RPMI8226 (cell line): Measurements from ENCODE around the gene FCN1.

Source experiments
- DNase-seq: peaks from one replicate; pipeline ENCODE4 v3.0.0-alpha.2; 2015

Gene FCN1

DNA sequence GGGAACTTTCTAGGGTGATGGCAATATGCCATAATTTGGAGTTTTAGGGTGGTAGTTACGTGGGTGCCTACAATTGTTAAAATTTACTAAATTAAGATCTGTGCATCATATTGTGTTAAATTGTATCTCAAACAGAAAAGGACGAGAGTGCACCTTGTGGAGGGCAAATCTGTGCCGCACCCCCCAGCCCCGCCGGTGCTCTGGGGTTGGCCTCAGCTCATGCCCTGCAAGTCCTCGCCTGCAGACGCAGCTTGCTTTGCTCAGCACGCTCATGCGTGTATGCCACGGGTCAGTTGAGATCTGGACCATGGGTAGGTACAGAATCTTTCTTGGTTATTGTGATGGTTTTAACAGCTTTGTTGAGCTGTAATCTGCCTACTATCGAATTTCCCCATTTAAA, 33.7 kb upstream of the FCN1 start:
- DNase-seq = no peak

DNA sequence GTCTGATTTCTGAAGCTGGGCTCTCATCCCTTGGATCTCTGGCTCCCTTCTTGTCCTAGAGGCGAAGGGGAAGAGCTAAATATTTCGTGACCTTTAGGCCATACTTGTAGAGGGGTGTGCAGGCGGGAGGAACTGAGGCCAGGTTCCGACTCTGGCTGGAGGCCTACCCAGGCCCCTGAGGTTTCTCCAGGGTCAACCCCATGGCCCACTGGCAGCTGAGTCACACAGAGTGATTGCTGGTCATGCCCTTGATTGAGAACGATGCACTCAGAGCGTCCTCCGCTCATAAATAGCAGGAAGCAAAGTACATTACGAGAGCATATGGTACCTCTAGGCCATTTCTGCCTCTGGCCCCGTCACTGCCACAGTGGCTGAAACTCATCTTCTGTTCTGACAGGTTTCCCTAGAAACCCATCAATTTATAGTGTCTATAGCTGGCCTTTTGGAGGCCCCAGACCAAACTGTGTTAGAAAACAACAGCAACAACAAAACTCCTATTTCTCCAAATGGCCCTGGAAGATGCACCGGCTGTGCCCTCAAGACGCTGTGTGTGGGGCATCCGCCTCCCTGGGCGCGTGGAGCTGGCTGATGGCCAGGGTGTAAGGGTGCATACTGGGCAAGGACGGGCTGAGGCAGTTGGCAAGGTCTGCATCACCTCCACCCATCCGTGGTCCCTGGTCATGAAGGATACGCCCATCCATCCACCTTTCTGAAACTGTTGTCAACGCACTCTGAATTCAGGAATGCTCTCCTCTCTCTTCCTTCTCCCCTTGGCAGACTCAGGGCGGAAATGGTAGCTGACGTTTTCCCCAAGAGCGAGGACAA, 32.9 kb upstream of the FCN1 start:
- no peak for DNase-seq

DNA sequence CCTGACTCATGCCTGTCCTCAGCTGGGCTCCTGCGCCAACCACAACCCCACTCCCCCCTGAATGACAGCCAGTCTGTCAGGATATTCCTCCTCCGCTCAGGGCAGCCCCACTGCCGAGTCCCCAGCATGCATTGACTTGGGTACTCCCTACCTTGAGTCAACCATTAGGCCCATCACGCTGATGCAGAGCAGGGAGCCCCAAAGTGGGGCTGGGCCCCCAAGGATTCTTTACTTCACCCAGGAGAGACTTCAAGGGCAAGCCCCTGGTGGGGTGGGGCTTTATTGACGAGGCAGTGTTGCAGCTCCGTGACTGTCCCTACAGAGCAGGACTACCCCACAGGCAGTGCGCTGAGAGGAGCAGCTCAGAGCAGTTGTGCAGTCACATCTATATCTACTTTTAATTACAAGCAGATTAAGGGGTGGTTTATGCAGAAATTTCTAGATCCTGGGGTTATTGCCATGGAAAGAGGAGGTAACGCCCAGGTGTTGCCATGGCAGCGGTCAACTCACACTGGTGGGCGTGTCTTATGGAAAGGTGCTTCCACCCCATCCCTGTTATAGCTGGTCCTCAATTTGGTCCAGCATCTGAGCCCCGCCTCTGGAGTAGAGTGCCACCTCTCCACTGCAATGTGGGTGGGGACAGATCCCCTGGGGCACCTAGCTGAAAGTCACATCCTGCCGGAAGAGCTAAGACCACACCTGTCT, 32.1 kb upstream of the FCN1 start:
- no peak for DNase-seq

- DNase-seq = peak; percentile 23
Observed at GRCh38 chr9:134948149-134948548, 30.4 kb upstream of the FCN1 start.

- DNase-seq = no peak
Observed at GRCh38 chr9:134947265-134947955, 29.7 kb upstream of the FCN1 start.

DNA sequence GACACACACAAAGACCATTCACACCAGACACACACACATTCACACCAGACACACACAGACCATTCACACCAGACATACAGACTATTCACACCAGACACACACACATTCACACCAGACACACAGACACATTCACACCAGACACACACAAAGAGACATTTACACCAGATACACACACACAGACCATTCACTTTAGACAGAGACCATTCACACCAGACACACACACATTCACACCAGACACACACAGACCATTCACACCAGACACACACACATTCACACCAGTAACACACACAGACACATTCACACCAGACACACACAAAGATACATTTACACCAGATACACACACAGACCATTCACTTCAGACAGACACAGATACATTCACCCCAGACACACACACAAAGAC, 29.0 kb upstream of the FCN1 start:
- DNase-seq = no peak

DNA sequence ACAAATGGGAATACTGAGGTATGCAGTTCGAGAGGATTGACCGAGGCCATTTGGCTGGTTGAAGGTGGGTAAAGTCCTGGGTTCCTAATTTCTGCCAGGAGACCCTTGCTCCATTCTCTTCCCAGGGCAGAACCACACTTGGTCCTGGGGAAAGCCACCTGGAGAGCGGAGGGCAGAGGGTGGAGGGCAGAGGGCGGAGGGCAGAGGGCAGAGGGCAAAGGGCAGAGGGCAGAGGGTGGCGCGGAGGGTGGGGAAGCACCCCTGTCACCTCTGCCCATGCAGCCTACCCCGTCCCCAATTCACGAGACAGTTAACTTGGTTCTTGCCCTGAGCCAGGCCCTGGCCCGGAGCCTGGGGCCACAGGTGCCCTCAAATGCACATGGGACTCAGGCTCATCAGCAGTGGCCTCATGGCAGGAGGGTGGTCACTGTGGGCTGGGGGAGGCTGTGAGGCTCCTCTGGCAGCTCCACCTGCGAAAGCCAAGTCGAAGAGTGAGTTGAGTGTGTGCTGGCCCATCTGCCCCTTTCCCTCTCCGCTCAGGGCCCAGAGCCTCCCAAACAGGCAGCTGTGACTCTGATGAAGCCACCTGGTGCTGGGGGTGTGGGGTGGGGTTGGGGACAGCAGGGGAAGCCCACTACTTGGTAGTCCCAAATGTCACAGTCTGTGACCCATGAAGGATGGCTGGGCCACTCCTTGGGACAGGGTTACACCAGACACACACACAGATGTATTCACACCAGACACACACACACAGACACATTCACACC, 28.0 kb upstream of the FCN1 start:
- DNase-seq = no peak

DNA sequence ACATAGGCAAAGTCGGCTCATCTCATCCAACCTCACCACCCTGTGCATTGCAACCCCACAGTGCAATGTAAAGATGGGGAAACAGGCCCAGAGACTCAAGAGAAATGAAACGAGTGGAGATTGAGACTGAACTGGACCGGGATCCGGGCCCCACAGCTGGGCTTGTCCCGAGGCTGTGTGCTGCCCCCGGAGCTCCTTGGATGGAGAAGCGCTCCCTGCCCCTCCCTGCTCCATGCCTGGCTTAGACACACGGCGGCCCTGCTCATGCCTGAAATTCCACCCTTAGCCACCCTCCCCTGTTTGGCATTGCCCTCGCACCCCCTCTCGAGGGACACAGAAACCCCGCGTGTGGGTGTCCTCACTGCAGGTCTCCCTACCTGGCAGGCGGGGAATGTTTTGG, 27.2 kb upstream of the FCN1 start:
- DNase-seq = no peak

DNA sequence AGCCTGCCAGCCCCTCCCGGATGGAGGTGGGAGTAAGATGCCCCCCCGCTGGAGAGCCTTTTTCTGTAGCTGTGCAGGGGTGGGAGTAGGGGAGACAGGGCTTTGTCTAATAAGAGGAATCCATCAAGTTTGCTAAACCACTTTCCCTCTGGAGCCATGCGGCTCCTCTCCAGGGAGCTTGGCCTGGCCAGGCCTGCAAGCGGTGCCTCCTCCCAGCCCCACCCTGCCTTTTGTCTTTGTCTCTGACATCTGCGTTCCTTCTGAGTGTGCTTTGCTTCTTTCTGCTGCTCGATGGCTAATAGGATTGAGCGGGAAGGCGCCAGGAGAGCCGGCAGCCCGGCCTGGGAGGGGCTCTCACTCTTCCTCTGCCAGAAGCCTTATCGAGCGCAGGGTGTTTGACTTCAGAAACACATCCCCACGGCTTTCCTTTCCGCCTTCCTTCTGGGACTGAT, 26.7 kb upstream of the FCN1 start:
- no peak for DNase-seq

GRCh38 chr9:134943836-134944235, 26.1 kb upstream of the FCN1 start:
- DNase-seq = no peak

GRCh38 chr9:134943411-134943810, 25.7 kb upstream of the FCN1 start:
- DNase-seq = no peak

DNA sequence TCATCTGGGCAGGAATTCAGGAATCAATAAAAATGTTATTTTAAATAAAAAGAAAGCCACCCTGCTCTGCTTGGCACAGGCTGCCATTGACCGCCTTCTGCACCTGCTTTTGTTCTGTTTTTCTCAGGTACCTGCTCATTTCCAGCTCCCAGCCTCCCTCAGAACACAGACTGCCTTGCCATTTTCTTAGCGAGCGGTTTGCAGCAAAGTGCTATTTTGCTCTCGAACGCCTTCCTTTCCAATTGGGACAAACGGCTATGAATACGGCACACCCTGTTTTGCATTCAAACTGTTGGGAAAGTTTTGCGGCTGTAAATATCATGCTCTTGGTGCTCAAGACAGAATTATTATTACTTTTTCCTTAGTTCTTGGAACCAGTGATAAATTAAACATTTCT, 25.1 kb upstream of the FCN1 start:
- no peak for DNase-seq

- DNase-seq = no peak
Observed at GRCh38 chr9:134942011-134942787, 24.5 kb upstream of the FCN1 start.

DNA sequence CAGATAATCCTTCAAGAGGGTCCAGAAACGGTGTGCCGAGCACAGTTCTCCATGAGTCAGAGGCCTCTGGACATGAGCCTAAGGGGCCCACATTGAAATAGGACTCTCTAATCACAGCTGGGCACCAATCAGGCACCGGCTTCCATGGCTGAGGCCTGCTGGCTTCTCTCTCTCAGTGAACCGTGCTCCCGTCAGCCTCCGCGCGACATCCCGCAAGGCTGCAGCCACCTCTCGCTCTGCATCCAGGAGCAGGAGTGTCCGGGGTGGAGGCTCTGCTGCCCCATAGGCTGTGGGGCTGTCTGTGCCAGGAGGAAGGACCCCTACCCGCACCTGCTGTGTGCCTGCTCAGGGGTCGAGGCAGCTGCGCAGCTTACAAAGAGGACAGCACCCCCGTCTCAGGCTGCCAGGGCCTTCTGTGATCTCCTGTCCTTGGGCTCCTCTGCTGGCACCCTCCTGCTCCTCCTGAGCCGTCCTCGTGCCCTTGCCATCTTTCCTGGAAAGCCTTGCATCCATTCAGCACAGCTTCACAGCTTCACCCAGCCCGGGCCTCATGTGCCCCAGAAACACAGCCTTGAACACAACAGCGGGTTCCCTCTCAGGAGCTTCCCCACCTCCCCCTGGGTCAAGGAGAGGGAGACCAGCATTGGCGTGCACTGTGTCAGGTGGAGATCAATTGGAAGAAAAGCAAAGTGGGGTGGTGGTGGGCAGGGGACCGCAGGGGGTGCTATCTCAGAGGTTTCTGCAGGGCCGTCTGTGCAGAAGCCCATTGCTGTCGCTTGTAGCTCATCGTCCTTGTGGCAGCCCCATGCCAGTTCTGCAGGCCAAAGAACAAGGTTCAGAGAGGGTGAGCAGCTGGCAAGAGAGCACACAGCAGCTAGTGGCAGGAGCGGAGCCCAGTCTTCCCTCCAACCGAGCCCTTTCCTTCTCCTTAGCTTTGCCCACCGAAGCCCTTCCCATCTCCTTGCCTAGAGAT, 22.8 kb upstream of the FCN1 start:
- no peak for DNase-seq

DNA sequence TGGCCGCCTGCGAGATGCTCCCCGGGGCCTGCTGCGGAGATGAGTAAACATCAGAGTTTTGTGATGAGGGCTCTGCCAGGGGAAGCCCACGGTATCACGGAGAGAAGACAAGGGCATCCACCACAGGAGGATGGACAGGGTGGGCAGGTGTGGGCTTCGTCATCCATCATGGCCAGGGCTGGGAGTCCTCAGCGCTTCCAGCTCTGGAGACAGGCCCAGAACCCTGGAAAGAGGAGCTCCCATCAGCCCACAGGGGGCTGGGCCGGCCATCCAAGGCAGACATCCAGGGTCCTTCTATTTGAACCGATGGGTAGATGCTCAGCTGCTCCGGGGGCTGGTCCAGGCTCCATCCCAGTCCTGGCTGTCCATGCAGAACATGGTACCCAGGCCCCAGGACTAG, 22.1 kb upstream of the FCN1 start:
- no peak for DNase-seq

DNA sequence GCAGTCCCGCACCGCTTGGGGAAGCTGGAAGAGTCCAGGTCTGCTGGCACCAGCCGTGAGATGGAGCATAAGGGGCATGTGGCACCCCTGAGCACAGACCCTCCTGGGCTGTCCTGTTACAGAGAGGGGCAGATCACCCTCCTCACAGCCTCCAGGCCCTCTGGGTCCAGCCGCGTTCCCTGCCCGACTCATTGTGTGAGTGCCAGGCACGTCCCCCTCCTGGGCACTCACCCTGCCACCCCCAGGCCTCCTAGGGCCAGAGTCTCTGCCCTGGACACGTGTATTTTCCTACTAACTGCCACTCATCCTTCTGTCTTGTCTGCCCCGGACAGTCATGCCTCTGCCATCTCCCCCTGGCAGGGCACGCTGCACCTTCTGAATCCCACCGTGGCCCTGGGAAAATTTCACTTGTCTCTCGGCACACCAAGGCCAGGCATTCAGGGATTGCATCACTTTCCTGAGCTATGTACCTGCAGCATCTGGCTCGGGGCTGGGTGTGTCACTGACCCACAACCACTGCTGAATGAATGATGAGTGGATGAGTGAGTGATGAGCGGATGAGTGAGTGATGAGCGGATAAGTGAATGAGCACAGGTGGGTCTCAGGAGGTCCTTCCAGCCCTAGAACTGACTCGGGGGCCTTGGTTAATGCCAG, 21.5 kb upstream of the FCN1 start:
- no peak for DNase-seq

DNA sequence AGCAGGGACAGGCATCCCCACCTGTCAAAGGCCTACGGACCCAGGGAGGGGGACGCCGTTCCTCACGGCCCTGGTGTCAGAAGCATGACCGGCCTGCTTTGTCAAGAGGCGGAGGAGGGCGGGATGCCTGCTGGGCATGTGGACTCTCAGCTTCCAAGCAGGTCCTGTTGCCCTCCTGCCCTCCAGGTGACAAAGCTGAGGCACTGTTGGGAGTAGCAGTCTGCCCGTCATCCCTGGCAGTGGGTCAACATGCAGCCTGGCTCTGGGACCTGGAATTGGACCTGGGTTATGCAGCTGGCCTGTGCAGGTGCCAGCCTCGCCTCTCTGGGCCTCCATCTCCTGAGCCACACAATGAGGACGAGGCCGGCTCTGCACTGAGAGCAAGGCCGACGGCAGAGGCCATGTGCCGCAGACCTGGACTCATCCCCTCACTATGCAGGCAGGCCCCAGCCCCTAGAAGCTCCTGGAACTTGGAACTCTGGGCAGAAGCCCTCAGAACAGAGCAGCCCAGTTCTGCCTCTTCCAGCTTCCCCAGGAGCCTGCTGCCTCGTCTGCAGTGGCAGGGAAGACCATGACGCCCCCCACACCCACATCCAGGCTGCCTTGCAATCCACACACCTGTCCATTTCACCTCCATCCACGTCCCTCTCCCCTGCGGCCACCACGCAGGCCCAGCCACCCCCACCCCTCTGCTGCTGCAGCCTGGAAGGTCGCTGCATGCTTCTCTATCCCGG, 20.8 kb upstream of the FCN1 start:
- no peak for DNase-seq

- DNase-seq = peak; percentile 68
Observed at GRCh38 chr9:134937566-134938345, 20.0 kb upstream of the FCN1 start.

DNA sequence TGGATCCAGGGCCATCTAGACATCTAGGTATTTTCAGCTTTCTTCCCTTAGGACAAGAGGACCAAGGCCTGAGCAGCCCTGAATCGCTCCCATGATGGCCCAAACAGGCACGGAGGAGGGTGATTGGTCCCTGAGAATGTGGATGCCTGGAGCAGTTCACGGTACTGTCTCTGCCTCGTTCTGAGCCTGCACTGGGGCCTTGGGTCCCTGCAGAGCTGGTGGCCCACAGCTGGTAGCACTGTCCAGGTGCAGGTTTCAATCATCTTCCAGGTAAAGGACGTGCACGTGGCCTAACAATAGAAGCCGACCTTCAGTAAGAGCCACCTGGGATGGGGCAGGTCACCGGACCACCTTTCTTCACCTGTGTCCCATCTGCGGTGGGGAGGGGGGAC, 19.4 kb upstream of the FCN1 start:
- DNase-seq = peak; percentile 80
